HCT116 (cell line): ENCODE results near the gene TMEM135.

Source experiments
- EZH2 ChIP-seq: fragments of 200-600 bp; sonication (generic); IDR thresholded peaks from 2 replicates; pipeline ENCODE4 v1.6.1; 2017; ENCODE audit warnings: antibody characterized with exemption, mixed run types
- POLR2A ChIP-seq: IDR thresholded peaks from 2 replicates; pipeline ENCODE4 v1.7.0; 2011; ENCODE audit warnings: borderline replicate concordance; ENCODE audit not compliant: insufficient read depth, insufficient read length; ENCODE audit errors: extremely low read depth
- SP1 ChIP-seq: IDR thresholded peaks from 2 replicates; pipeline ENCODE4 v1.6.1; 2012; ENCODE audit warnings: low read depth
- ZFX ChIP-seq: fragments of 450-650 bp; IDR thresholded peaks from 2 replicates; pipeline ENCODE4 v1.6.1; 2017
- TF ChIP-seq, protein P1 (sequence below), 3 experiments: fragments of 200-600 bp in 1 of 3; sonication (generic) in 1 of 3; IDR thresholded peaks in 2 of 3; conservative IDR thresholded peaks in 1 of 3; 2 replicates each; pipeline ENCODE4 v1.5.1; 2012 to 2017; ENCODE audit warnings: low read depth in 2 of 3, low read length in 2 of 3, antibody characterized with exemption in 1 of 3, borderline replicate concordance in 1 of 3, control low read depth in 1 of 3, mild to moderate bottlenecking in 1 of 3, mixed read lengths in 1 of 3, mixed run types in 1 of 3, moderate library complexity in 1 of 3; ENCODE audit not compliant: insufficient read depth in 1 of 3
- TF ChIP-seq, protein P2 (sequence below): IDR thresholded peaks from 2 replicates; pipeline ENCODE4 v1.6.1; 2012; ENCODE audit warnings: low read depth

DNA sequence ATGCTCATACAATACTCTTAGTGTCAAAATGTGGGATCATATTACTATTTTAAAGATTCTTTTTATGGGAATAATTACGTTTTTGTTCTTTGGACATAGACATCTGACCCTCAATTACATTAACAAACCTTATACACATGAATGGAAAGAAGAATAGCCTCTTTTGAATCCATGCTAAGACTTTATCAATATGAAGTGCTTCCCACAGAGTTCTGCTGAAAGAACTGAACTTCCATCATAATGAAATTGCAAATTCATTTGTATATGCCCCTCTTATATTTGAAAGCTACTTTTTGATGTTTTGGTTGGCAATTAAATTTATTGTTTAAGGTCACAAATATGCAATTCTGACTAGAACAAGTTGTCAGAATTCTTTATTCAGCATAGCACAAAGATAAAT lies 254.9 kb downstream of the TMEM135 start:
- TF ChIP-seq SP1: no peak
- TF ChIP-seq, protein P1, sequence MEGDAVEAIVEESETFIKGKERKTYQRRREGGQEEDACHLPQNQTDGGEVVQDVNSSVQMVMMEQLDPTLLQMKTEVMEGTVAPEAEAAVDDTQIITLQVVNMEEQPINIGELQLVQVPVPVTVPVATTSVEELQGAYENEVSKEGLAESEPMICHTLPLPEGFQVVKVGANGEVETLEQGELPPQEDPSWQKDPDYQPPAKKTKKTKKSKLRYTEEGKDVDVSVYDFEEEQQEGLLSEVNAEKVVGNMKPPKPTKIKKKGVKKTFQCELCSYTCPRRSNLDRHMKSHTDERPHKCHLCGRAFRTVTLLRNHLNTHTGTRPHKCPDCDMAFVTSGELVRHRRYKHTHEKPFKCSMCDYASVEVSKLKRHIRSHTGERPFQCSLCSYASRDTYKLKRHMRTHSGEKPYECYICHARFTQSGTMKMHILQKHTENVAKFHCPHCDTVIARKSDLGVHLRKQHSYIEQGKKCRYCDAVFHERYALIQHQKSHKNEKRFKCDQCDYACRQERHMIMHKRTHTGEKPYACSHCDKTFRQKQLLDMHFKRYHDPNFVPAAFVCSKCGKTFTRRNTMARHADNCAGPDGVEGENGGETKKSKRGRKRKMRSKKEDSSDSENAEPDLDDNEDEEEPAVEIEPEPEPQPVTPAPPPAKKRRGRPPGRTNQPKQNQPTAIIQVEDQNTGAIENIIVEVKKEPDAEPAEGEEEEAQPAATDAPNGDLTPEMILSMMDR (IDR thresholded peaks at IDR 0.05 in 2 of 3, conservative IDR thresholded peaks at IDR 0.05 in 1 of 3; ENCODE audit: borderline replicate concordance in 1 of 3, insufficient read depth in 1 of 3, low read depth in 2 of 3, low read length in 2 of 3): no peak
- TF ChIP-seq EZH2: no peak
- TF ChIP-seq POLR2A: no peak
- TF ChIP-seq, protein P2, sequence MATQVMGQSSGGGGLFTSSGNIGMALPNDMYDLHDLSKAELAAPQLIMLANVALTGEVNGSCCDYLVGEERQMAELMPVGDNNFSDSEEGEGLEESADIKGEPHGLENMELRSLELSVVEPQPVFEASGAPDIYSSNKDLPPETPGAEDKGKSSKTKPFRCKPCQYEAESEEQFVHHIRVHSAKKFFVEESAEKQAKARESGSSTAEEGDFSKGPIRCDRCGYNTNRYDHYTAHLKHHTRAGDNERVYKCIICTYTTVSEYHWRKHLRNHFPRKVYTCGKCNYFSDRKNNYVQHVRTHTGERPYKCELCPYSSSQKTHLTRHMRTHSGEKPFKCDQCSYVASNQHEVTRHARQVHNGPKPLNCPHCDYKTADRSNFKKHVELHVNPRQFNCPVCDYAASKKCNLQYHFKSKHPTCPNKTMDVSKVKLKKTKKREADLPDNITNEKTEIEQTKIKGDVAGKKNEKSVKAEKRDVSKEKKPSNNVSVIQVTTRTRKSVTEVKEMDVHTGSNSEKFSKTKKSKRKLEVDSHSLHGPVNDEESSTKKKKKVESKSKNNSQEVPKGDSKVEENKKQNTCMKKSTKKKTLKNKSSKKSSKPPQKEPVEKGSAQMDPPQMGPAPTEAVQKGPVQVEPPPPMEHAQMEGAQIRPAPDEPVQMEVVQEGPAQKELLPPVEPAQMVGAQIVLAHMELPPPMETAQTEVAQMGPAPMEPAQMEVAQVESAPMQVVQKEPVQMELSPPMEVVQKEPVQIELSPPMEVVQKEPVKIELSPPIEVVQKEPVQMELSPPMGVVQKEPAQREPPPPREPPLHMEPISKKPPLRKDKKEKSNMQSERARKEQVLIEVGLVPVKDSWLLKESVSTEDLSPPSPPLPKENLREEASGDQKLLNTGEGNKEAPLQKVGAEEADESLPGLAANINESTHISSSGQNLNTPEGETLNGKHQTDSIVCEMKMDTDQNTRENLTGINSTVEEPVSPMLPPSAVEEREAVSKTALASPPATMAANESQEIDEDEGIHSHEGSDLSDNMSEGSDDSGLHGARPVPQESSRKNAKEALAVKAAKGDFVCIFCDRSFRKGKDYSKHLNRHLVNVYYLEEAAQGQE: no peak
- TF ChIP-seq ZFX: no peak
